ENCODE results near the gene MADCAM1. TPM values are rescaled to one million over a fixed set of nuclear protein-coding genes. Genes with fewer than 3 reads are reported as not detected.

Gene MADCAM1
- total RNA-seq, 1 donor from 2014 or later = not detected

DNA sequence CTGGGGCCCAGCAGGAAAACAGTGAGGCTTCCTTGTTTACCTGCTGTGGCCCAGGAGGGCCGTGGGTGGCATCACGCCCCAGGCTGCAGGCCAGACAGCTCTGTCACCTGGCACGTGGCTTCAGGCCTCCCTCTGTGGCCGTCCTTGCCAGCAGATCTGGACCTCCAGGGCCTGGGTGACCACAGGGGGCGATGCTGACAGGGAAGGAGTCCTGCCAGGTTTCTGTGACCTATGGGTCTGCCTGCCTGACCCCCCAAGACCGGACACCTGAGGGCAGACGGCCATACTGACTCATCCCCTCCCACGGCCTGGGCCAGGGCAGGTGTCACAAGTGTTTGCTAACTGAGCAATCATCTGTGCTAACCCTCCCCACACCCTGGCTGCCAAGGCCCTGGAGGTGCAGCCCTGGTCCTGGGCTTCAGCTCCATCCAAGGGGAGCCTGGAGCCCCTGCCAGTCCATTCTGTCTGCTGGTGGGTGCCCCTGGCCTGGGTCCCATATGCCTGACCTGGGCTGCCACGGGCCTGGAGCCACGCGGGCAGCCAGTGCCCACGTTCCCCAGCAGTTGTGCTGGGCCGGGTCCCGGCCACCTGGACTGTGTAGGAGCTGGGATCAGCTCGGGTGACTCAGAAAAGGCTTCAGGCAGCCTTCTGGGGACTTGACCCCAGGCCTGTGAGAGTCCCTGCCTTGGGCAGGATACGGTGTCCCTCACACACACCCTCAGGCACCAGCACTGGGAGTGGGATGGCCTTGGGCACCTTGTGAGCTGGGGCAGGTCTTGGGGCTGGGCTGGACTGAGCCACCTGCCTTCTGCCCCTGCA is 38.9 kb downstream of the MADCAM1 start:
- no peaks in the 10 kb centered on the region for H3K36me3 ChIP-seq
- Mint-ChIP-seq H3K9me3 (no peaks in the 10 kb centered on the region), H3K27ac (no peak overlapping the region), H3K4me1 (peaks cover 15% of the 10 kb centered on the region), H3K36me3 (peaks cover 8% of the 10 kb centered on the region), H3K4me3 (no peak overlapping the region), H3K27me3 (ENCODE audit: insufficient read depth, low read depth) (no peaks in the 10 kb centered on the region)
- peaks cover 19% of the 10 kb centered on the region for H3F3A ChIP-seq (ENCODE audit: low read depth)
- no peak overlapping the region for H3K4me3 ChIP-seq
- H3K27me3 ChIP-seq = no peaks in the 10 kb centered on the region
- no peak overlapping the region for H3K4me2 ChIP-seq
- H3K9ac ChIP-seq = no peak overlapping the region
- peaks cover 63% of the 10 kb centered on the region for H4K20me1 ChIP-seq (ENCODE audit: low read depth)
- TF ChIP-seq, protein P1, sequence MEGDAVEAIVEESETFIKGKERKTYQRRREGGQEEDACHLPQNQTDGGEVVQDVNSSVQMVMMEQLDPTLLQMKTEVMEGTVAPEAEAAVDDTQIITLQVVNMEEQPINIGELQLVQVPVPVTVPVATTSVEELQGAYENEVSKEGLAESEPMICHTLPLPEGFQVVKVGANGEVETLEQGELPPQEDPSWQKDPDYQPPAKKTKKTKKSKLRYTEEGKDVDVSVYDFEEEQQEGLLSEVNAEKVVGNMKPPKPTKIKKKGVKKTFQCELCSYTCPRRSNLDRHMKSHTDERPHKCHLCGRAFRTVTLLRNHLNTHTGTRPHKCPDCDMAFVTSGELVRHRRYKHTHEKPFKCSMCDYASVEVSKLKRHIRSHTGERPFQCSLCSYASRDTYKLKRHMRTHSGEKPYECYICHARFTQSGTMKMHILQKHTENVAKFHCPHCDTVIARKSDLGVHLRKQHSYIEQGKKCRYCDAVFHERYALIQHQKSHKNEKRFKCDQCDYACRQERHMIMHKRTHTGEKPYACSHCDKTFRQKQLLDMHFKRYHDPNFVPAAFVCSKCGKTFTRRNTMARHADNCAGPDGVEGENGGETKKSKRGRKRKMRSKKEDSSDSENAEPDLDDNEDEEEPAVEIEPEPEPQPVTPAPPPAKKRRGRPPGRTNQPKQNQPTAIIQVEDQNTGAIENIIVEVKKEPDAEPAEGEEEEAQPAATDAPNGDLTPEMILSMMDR (IDR thresholded peaks at IDR 0.05) = no peak
- no peak for TF ChIP-seq EZH2phosphoT487 (IDR thresholded peaks at IDR 0.05)
- no peak for TF ChIP-seq EZH2 (IDR thresholded peaks at IDR 0.05)
- no peak for DNase-seq (ENCODE audit: low spot score)
- H2AFZ ChIP-seq (replicated peaks) = no peak overlapping the region
- H3K79me2 ChIP-seq (ENCODE audit: low read depth) = peaks cover 35% of the 10 kb centered on the region
- peaks cover 8% of the 10 kb centered on the region for H3K4me1 ChIP-seq
- H3K9me3 ChIP-seq (ENCODE audit: low read depth) = no peaks in the 10 kb centered on the region
- no peak overlapping the region for H3K27ac ChIP-seq

DNA sequence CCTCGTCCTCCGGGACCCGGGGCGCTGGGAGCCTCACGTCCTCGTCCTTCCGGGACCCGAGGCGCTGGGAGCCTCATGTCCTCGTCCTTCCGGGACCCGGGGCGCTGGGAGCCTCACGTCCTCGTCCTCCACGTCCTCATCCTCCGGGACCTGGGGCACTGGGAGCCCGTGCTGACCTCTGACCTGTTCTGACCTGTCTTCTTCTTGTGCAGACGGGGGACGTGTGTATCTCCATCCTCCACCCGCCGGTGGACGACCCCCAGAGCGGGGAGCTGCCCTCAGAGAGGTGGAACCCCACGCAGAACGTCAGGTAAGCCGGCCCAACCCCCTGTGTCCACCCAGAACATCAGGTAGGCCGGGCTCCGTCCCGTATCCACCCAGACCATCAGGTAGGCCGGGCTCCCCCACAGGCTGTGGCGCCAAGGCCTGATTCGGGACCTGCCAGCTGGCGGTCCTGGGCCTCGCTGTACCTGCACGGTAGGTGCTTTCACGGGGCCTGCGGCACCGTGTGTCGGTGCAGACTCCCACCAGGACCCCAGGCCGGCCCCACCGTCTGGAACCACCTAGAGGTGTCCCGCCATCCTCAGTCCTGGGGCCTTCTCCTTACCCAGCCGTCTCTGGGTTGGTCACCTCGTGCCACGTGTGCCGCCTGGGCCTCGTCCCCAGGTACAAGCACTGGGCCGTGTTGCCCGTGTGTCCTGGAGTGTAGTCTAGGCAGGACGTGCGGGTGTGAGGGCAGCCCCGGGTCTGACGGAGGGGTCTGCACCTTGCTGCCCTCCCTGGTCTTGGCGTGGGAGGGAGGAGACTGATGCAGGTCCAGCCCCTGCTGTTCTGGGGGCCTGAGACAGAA is 40.0 kb downstream of the MADCAM1 start:
- Mint-ChIP-seq H3K36me3 (peaks cover 8% of the 10 kb centered on the region), H3K4me1 (peaks cover 11% of the 10 kb centered on the region), H3K27ac (no peak overlapping the region), H3K4me3 (no peak overlapping the region), H3K27me3 (ENCODE audit: insufficient read depth, low read depth) (no peaks in the 10 kb centered on the region), H3K9me3 (no peaks in the 10 kb centered on the region)
- H3K27me3 ChIP-seq = no peaks in the 10 kb centered on the region
- H3K4me2 ChIP-seq = no peak overlapping the region
- H3K9ac ChIP-seq = no peak overlapping the region
- H3K79me2 ChIP-seq (ENCODE audit: low read depth) = peaks cover 35% of the 10 kb centered on the region
- peaks cover 63% of the 10 kb centered on the region for H4K20me1 ChIP-seq (ENCODE audit: low read depth)
- H3K4me1 ChIP-seq = peaks cover 8% of the 10 kb centered on the region
- H3K9me3 ChIP-seq (ENCODE audit: low read depth) = no peaks in the 10 kb centered on the region
- no peak for DNase-seq (ENCODE audit: low spot score)
- H3K36me3 ChIP-seq = no peaks in the 10 kb centered on the region
- no peak overlapping the region for H2AFZ ChIP-seq (replicated peaks)
- no peak overlapping the region for H3K4me3 ChIP-seq
- no peak overlapping the region for H3K27ac ChIP-seq
- H3F3A ChIP-seq (ENCODE audit: low read depth) = peaks cover 8% of the 10 kb centered on the region
- no peak for TF ChIP-seq EZH2 (IDR thresholded peaks at IDR 0.05)
- TF ChIP-seq, protein P1 (IDR thresholded peaks at IDR 0.05) = no peak
- no peak for TF ChIP-seq EZH2phosphoT487 (IDR thresholded peaks at IDR 0.05)

GRCh38 chr19:536881-537404 is 40.7 kb downstream of the MADCAM1 start:
- H3K27me3 ChIP-seq = no peaks in the 10 kb centered on the region
- H3K36me3 Mint-ChIP-seq = peaks cover 8% of the 10 kb centered on the region
- no peaks in the 10 kb centered on the region for H3K9me3 ChIP-seq (ENCODE audit: low read depth)
- H3K4me3 Mint-ChIP-seq = no peak overlapping the region
- H3K9me3 Mint-ChIP-seq = no peaks in the 10 kb centered on the region
- H3K4me1 ChIP-seq = peaks cover 8% of the 10 kb centered on the region
- no peak overlapping the region for H3K27ac ChIP-seq
- no peak overlapping the region for H2AFZ ChIP-seq (replicated peaks)
- H3K36me3 ChIP-seq = no peaks in the 10 kb centered on the region
- DNase-seq (ENCODE audit: low spot score) = no peak
- no peak overlapping the region for H3K9ac ChIP-seq
- H3F3A ChIP-seq (ENCODE audit: low read depth) = peaks cover 7% of the 10 kb centered on the region
- peaks cover 62% of the 10 kb centered on the region for H4K20me1 ChIP-seq (ENCODE audit: low read depth)
- TF ChIP-seq EZH2 (IDR thresholded peaks at IDR 0.05) (no peak), EZH2phosphoT487 (IDR thresholded peaks at IDR 0.05) (no peak)
- TF ChIP-seq, protein P1 (IDR thresholded peaks at IDR 0.05) = no peak
- H3K27ac Mint-ChIP-seq = no peak overlapping the region
- H3K4me1 Mint-ChIP-seq = peaks cover 11% of the 10 kb centered on the region
- H3K79me2 ChIP-seq (ENCODE audit: low read depth) = peaks cover 33% of the 10 kb centered on the region
- H3K4me2 ChIP-seq = no peak overlapping the region
- H3K4me3 ChIP-seq = no peak overlapping the region
- no peaks in the 10 kb centered on the region for H3K27me3 Mint-ChIP-seq (ENCODE audit: insufficient read depth, low read depth)

Measured in neural progenitor cell (in vitro differentiated cells).